ENCODE measurements around the gene TPO.

- TF ChIP-seq JUND (IDR thresholded peaks at IDR 0.05) (no peak), CTCF (IDR thresholded peaks at IDR 0.05; ENCODE audit: low read depth, low read length, missing input control) (no peak), RAD21 (IDR thresholded peaks at IDR 0.05) (no peak), MAX (IDR thresholded peaks at IDR 0.05) (no peak), TAF1 (conservative IDR thresholded peaks at IDR 0.05) (no peak), GABPA (IDR thresholded peaks at IDR 0.05 in 1 of 2, conservative IDR thresholded peaks at IDR 0.05 in 1 of 2) (no peak), RXRA (IDR thresholded peaks at IDR 0.05) (no peak), REST (IDR thresholded peaks at IDR 0.05) (no peak), YY1 (IDR thresholded peaks at IDR 0.05) (no peak), HNF4A (conservative IDR thresholded peaks at IDR 0.05) (no peak), FOXA1 (IDR thresholded peaks at IDR 0.05) (no peak), FOXA2 (IDR thresholded peaks at IDR 0.05) (no peak)
Observed at GRCh38 chr2:1559589-1560175, 146.4 kb downstream of the TPO start.

Measured in liver (tissue), 3 donors.